Cardiac muscle cell (in vitro differentiated cells and primary cell): ENCODE measurements around the gene ST14. TPM values are rescaled to one million over a fixed set of nuclear protein-coding genes. Genes with fewer than 3 reads are reported as not detected.
A peak's percentile ranks its signal among the peaks of the same experiment; 100 is the strongest.

ENCODE experiments used
- DNase-seq, 2 donors: peaks; one replicate each; pipeline versions ENCODE4 v3.0.0 to v3.0.0-alpha.2; 2010 to 2017; ENCODE audit warnings: low read depth in 1 of 2, low spot score in 1 of 2
- H3K27ac ChIP-seq: fragments of 200-600 bp; sonication (generic); 2 replicates; pipeline ENCODE4 v1.5.1; 2016
- H3K27me3 ChIP-seq: fragments of 200-600 bp; sonication (generic); 2 replicates; pipeline ENCODE4 v1.6.0; 2016; ENCODE audit warnings: control low read depth
- H3K36me3 ChIP-seq: fragments of 200-600 bp; sonication (generic); 2 replicates; pipeline ENCODE4 v1.5.1; 2016; ENCODE audit warnings: control low read depth
- H3K4me1 ChIP-seq: fragments of 200-600 bp; sonication (generic); 2 replicates; pipeline ENCODE4 v1.8.1; 2017; ENCODE audit warnings: low read depth, mild to moderate bottlenecking, mixed run types
- H3K4me3 ChIP-seq: fragments of 200-600 bp; sonication (generic); 2 replicates; pipeline ENCODE4 v1.5.1; 2016; ENCODE audit warnings: mild to moderate bottlenecking
- H3K9me3 ChIP-seq: fragments of 200-600 bp; sonication (generic); 2 replicates; pipeline ENCODE4 v1.5.1; 2017; ENCODE audit warnings: low read depth, mild to moderate bottlenecking, control low read depth
- CTCF ChIP-seq: IDR thresholded peaks from 2 replicates; pipeline ENCODE4 v1.5.1; 2012; ENCODE audit warnings: low read depth, mild to moderate bottlenecking, low read length
- polyA plus RNA-seq: library from polyadenylated mRNA; unstranded; fragments of >200 nt; fragmentation: Nextera tagmentation; extraction: Ambion mirVana; gene quantifications from 2 replicates; pipeline ENCODE4 v1.2.1, GENCODE V29; 2016
- total RNA-seq: library from RNA; depleted of rRNA; stranded (reverse); fragments of >200 nt; gene quantifications from 2 replicates; pipeline ENCODE4 v1.2.3, GENCODE V29; 2016

The ST14 gene
- total and polyA plus RNA-seq, 2 experiments from 2014 or later, result 0.12 to 0.61 TPM

- H3K36me3 ChIP-seq, result peaks cover 31% of the 10 kb centered on the region
- DNase-seq, result no peak
These were observed 25.9 kb upstream of the ST14 start for GRCh38 chr11:130133716-130134115.

GRCh38 chr11:130136107-130136506 is 23.5 kb upstream of the ST14 start:
- no peaks in the 10 kb centered on the region for H3K27me3 ChIP-seq
- H3K27ac ChIP-seq, result peak overlapping the region; percentile 48
- H3K36me3 ChIP-seq, result peaks cover 9% of the 10 kb centered on the region
- peak in 1 of 2 donors; percentile 72 for DNase-seq
- H3K9me3 ChIP-seq, result no peaks in the 10 kb centered on the region
- no peak for TF ChIP-seq CTCF
- H3K4me1 ChIP-seq, result peaks cover 19% of the 10 kb centered on the region
- H3K4me3 ChIP-seq, result no peak overlapping the region

More at GRCh38 chr11:130133716-130134115, 25.9 kb upstream of the ST14 start:
- H3K27me3 ChIP-seq, result no peaks in the 10 kb centered on the region
- H3K9me3 ChIP-seq, result no peaks in the 10 kb centered on the region
- H3K4me1 ChIP-seq, result peaks cover 19% of the 10 kb centered on the region
- no peak for TF ChIP-seq CTCF
- H3K4me3 ChIP-seq, result no peak overlapping the region
- H3K27ac ChIP-seq, result no peak overlapping the region

- H3K4me3 ChIP-seq, result no peak overlapping the region
- TF ChIP-seq CTCF, result no peak
- no peak overlapping the region for H3K27ac ChIP-seq
- H3K27me3 ChIP-seq, result no peaks in the 10 kb centered on the region
- peaks cover 9% of the 10 kb centered on the region for H3K36me3 ChIP-seq
- peaks cover 19% of the 10 kb centered on the region for H3K4me1 ChIP-seq
- H3K9me3 ChIP-seq, result no peaks in the 10 kb centered on the region
- DNase-seq, result no peak
These were observed 21.6 kb upstream of the ST14 start for GRCh38 chr11:130137999-130138398.

- no peak for TF ChIP-seq CTCF
- DNase-seq, result no peak
- Histone ChIP-seq H3K27me3 (no peaks in the 10 kb centered on the region), H3K4me1 (peaks cover 25% of the 10 kb centered on the region), H3K4me3 (no peak overlapping the region), H3K27ac (no peak overlapping the region), H3K36me3 (peaks cover 8% of the 10 kb centered on the region), H3K9me3 (no peaks in the 10 kb centered on the region)
These were observed 20.2 kb upstream of the ST14 start for GRCh38 chr11:130139401-130139800.

GRCh38 chr11:130141561-130142341 is 17.8 kb upstream of the ST14 start:
- Histone ChIP-seq H3K27ac (no peak overlapping the region), H3K36me3 (peaks cover 12% of the 10 kb centered on the region), H3K27me3 (no peaks in the 10 kb centered on the region), H3K4me1 (peaks cover 25% of the 10 kb centered on the region), H3K9me3 (no peaks in the 10 kb centered on the region), H3K4me3 (no peak overlapping the region)
- peak in 1 of 2 donors; percentile 83 for DNase-seq
- TF ChIP-seq CTCF, result peak; percentile 7
